Measurements from ENCODE around the gene TTLL11.

- no peak for TF ChIP-seq POLR2AphosphoS5 (IDR thresholded peaks at IDR 0.05)
- TF ChIP-seq CTCF (IDR thresholded peaks at IDR 0.05) = no peak
These were observed 91.5 kb downstream of the TTLL11 start for GRCh38 chr9:122001491-122002201.

Measured in transverse colon (tissue), 4 donors.